Spinal cord (tissue), 10 donors: ENCODE results near the gene PLEKHA1. TPM values are rescaled to one million over a fixed set of nuclear protein-coding genes. Genes with fewer than 3 reads are reported as not detected.

ENCODE experiments used
- DNase-seq, 6 donors: peaks; one replicate each; pipeline versions ENCODE4 v3.0.0 to v3.0.0-alpha.2; 2013 to 2015; ENCODE audit warnings: low spot score in 6 of 6, low read depth in 4 of 6
- H3K27ac ChIP-seq: one replicate; pipeline ENCODE4 v1.5.1; 2013; ENCODE audit warnings: low read depth, low read length, control low read depth
- H3K27me3 ChIP-seq: one replicate; pipeline ENCODE4 v1.6.1; 2013; ENCODE audit warnings: low read length; ENCODE audit not compliant: control insufficient read depth, insufficient read depth
- H3K36me3 ChIP-seq: one replicate; pipeline ENCODE4 v1.6.1; 2013; ENCODE audit warnings: low read length; ENCODE audit not compliant: control insufficient read depth, insufficient read depth
- H3K4me1 ChIP-seq: one replicate; pipeline ENCODE4 v1.6.1; 2013; ENCODE audit warnings: low read length; ENCODE audit not compliant: control insufficient read depth, insufficient read depth
- H3K4me3 ChIP-seq: one replicate; pipeline ENCODE4 v1.5.1; 2013; ENCODE audit warnings: low read depth, low read length, control low read depth
- H3K9me3 ChIP-seq: one replicate; pipeline ENCODE4 v1.6.1; 2013; ENCODE audit warnings: low read length; ENCODE audit not compliant: control insufficient read depth, insufficient read depth
- WGBS: methylation state at CpG from one replicate; pipeline ENCODE4 v1.1.5; 2013; ENCODE audit warnings: missing lambda C conversion rate; ENCODE audit not compliant: insufficient coverage; 5-methylcytosine and 5-hydroxymethylcytosine counted together
- polyA plus RNA-seq, 2 donors: library from polyadenylated mRNA; unstranded; fragments of 120-200 nt; gene quantifications; one replicate each; pipeline ENCODE4 v1.2.1, GENCODE V29; 2013; ENCODE audit not compliant: insufficient read length in 2 of 2
- total RNA-seq, 2 donors: library from RNA; depleted of rRNA in 1 of 2; stranded (reverse); fragments of 120-200 nt in 1 of 2; fragments of >200 nt in 1 of 2; gene quantifications; one replicate each; pipeline versions ENCODE4 v1.2.3 to v1.2.4, GENCODE V29; 2013 to 2014
- donor health status: healthy.

Gene PLEKHA1
- total and polyA plus RNA-seq, 4 donors = 43.4 to 119 (median 107) TPM

GRCh38 chr10:122468926-122469781 is 94.6 kb downstream of the PLEKHA1 start:
- Histone ChIP-seq H3K27ac (no peak overlapping the region), H3K9me3 (no peaks in the 10 kb centered on the region), H3K4me1 (peaks cover 17% of the 10 kb centered on the region), H3K36me3 (peaks cover 3% of the 10 kb centered on the region), H3K27me3 (no peaks in the 10 kb centered on the region), H3K4me3 (no peak overlapping the region)
- DNase-seq = no peak
- WGBS = 82% methylated on average over 6 of the region's 11 CpGs

- 86% methylated on average over 4 of the region's 4 CpGs for WGBS
- H3K36me3 ChIP-seq = peaks cover 3% of the 10 kb centered on the region
- H3K4me1 ChIP-seq = peaks cover 16% of the 10 kb centered on the region
- H3K27me3 ChIP-seq = no peaks in the 10 kb centered on the region
- no peak overlapping the region for H3K27ac ChIP-seq
- no peaks in the 10 kb centered on the region for H3K9me3 ChIP-seq
- no peak for DNase-seq
- no peak overlapping the region for H3K4me3 ChIP-seq
Measured at GRCh38 chr10:122469848-122470247, 95.3 kb downstream of the PLEKHA1 start.

GRCh38 chr10:122471531-122472177 is 97.1 kb downstream of the PLEKHA1 start:
- Histone ChIP-seq H3K27me3 (no peaks in the 10 kb centered on the region), H3K27ac (no peak overlapping the region), H3K9me3 (no peaks in the 10 kb centered on the region), H3K36me3 (no peaks in the 10 kb centered on the region), H3K4me3 (no peak overlapping the region), H3K4me1 (peaks cover 31% of the 10 kb centered on the region)
- 100% methylated on average over 3 of the region's 4 CpGs for WGBS
- DNase-seq = no peak

- Histone ChIP-seq H3K36me3 (no peaks in the 10 kb centered on the region), H3K4me3 (no peak overlapping the region), H3K9me3 (no peaks in the 10 kb centered on the region), H3K27me3 (no peaks in the 10 kb centered on the region), H3K4me1 (peaks cover 45% of the 10 kb centered on the region), H3K27ac (no peak overlapping the region)
- no peak for DNase-seq
- 94% methylated on average over 6 of the region's 8 CpGs for WGBS
Measured at GRCh38 chr10:122473116-122473515, 98.6 kb downstream of the PLEKHA1 start.

- H3K4me1 ChIP-seq = peaks cover 55% of the 10 kb centered on the region
- no peaks in the 10 kb centered on the region for H3K36me3 ChIP-seq
- no peaks in the 10 kb centered on the region for H3K27me3 ChIP-seq
- 44% methylated on average over 9 of the region's 15 CpGs for WGBS
- no peak overlapping the region for H3K4me3 ChIP-seq
- DNase-seq = peak in 2 of 6 donors; percentile 68 to 83
- no peaks in the 10 kb centered on the region for H3K9me3 ChIP-seq
- H3K27ac ChIP-seq = no peak overlapping the region
Measured at GRCh38 chr10:122474131-122474818, 99.8 kb downstream of the PLEKHA1 start.

GRCh38 chr10:122475100-122475499 is 100.6 kb downstream of the PLEKHA1 start:
- no peak overlapping the region for H3K4me3 ChIP-seq
- 25% methylated on average over 10 of the region's 12 CpGs for WGBS
- peak overlapping the region; percentile 72 for H3K27ac ChIP-seq
- no peaks in the 10 kb centered on the region for H3K27me3 ChIP-seq
- H3K4me1 ChIP-seq = peaks cover 60% of the 10 kb centered on the region
- no peaks in the 10 kb centered on the region for H3K36me3 ChIP-seq
- no peaks in the 10 kb centered on the region for H3K9me3 ChIP-seq
- peak in 2 of 6 donors; percentile 55 to 95 for DNase-seq

- Histone ChIP-seq H3K27ac (peak overlapping the region; percentile 72), H3K27me3 (no peaks in the 10 kb centered on the region), H3K4me1 (peaks cover 65% of the 10 kb centered on the region), H3K36me3 (no peaks in the 10 kb centered on the region), H3K9me3 (no peaks in the 10 kb centered on the region), H3K4me3 (no peak overlapping the region)
- WGBS = 20% methylated on average over 11 of the region's 16 CpGs
- DNase-seq = peak in 2 of 6 donors; percentile 70 to 74
Measured at GRCh38 chr10:122475591-122476332, 101.3 kb downstream of the PLEKHA1 start.

GRCh38 chr10:122476333-122476695 is 101.8 kb downstream of the PLEKHA1 start:
- WGBS = 51% methylated on average over 3 of the region's 6 CpGs
- Histone ChIP-seq H3K27me3 (no peaks in the 10 kb centered on the region), H3K36me3 (no peaks in the 10 kb centered on the region), H3K27ac (no peak overlapping the region), H3K4me1 (peaks cover 65% of the 10 kb centered on the region), H3K9me3 (no peaks in the 10 kb centered on the region), H3K4me3 (no peak overlapping the region)
- no peak for DNase-seq

GRCh38 chr10:122477436-122477835 is 102.9 kb downstream of the PLEKHA1 start:
- Histone ChIP-seq H3K27ac (no peak overlapping the region), H3K27me3 (no peaks in the 10 kb centered on the region), H3K4me3 (no peak overlapping the region), H3K36me3 (no peaks in the 10 kb centered on the region), H3K4me1 (peaks cover 65% of the 10 kb centered on the region), H3K9me3 (no peaks in the 10 kb centered on the region)
- no peak for DNase-seq
- 41% methylated on average over 5 of the region's 5 CpGs for WGBS
